HepG2 (cell line): ENCODE data around the gene DIPK1B. TPM values are rescaled to one million over a fixed set of nuclear protein-coding genes. Genes with fewer than 3 reads are reported as not detected.

ENCODE experiments used
- ATAC-seq: fragments of 200-7000 bp; cut with Tn5 transposase; 3 replicates; pipeline ENCODE4 v1.9.1; 2020; ENCODE audit warnings: mild to moderate bottlenecking, moderate library complexity
- BruUV-seq: library from RNA; stranded (reverse); fragments of 400-500 nt; replicated peaks from 2 replicates; lab custom pipeline; 2021; lab: Mats Ljungman, UMichigan
- CTCF ChIA-PET: fragments of 300-600 bp; formaldehyde crosslinking; extraction: SDS; loops from one replicate; lab custom pipeline; 2021; ENCODE audit warnings: low total read pairs, inconsistent platforms, low intra/inter-chr PET ratio; lab: Yijun Ruan, JAX
- POLR2A ChIA-PET: fragments of 350-600 bp; sonication (Branson Sonifier 250); formaldehyde crosslinking; loops from one replicate; lab custom pipeline; 2020; ENCODE audit warnings: antibody characterized with exemption, inconsistent platforms; lab: Yijun Ruan, JAX
- DNase-seq: peaks from one replicate; pipeline ENCODE4 v3.0.0-alpha.2; 2015; ENCODE audit warnings: low spot score
- FAIRE-seq: peaks from 3 replicates; lab custom pipeline; 2011; peaks lifted over from hg19 to GRCh38; lab: Jason Lieb, UNC
- H2AFZ ChIP-seq: one replicate; pipeline ENCODE4 v1.6.1; 2011; ENCODE audit warnings: low read length, inconsistent platforms
- H3K27ac ChIP-seq: fragments of 300-600 bp; 3 replicates; pipeline ENCODE4 v1.8.0; 2011; ENCODE audit warnings: mixed run types, mild to moderate bottlenecking, mixed read lengths, low read length, inconsistent platforms; ENCODE audit not compliant: insufficient read depth; ENCODE audit errors: extremely low read length
- H3K27me3 ChIP-seq, 2 experiments: fragments of 200-600 bp in 1 of 2; 2 replicates in 1 of 2; 3 replicates in 1 of 2; pipeline versions ENCODE4 v1.6.0 to v1.8.0; 2011; ENCODE audit warnings: low read length in 2 of 2, mild to moderate bottlenecking in 2 of 2, moderate library complexity in 2 of 2, inconsistent platforms in 1 of 2; ENCODE audit not compliant: insufficient read depth in 2 of 2, control insufficient read depth in 1 of 2
- H3K36me3 ChIP-seq, 2 experiments: fragments of 200-600 bp in 1 of 2; replicated peaks in 1 of 2; 2 replicates in 1 of 2; 3 replicates in 1 of 2; pipeline versions ENCODE4 v1.5.1 to v1.8.0; 2011; ENCODE audit warnings: low read length in 2 of 2, inconsistent platforms in 1 of 2; ENCODE audit not compliant: insufficient read depth in 2 of 2, control insufficient read depth in 1 of 2
- H3K4me1 ChIP-seq: 2 replicates; pipeline ENCODE4 v1.5.1; 2012; ENCODE audit warnings: low read length, inconsistent platforms; ENCODE audit not compliant: insufficient read depth
- H3K4me2 ChIP-seq: 2 replicates; pipeline ENCODE4 v1.6.0; 2011; ENCODE audit warnings: low read depth, low read length, inconsistent platforms
- H3K4me3 ChIP-seq, 3 experiments: fragments of 200-600 bp in 1 of 3; sonication (generic), shearing (Covaris generic) in 1 of 3; replicated peaks in 1 of 3; 2 replicates each; pipeline ENCODE4 v1.5.1; 2011 to 2016; ENCODE audit warnings: low read length in 3 of 3, inconsistent platforms in 2 of 3, low read depth in 2 of 3, mild to moderate bottlenecking in 2 of 3, control low read depth in 1 of 3, mixed read lengths in 1 of 3; ENCODE audit not compliant: insufficient read depth in 1 of 3
- H3K79me2 ChIP-seq: one replicate; pipeline ENCODE4 v1.6.1; 2011; ENCODE audit warnings: low read length, inconsistent platforms; ENCODE audit not compliant: insufficient read depth
- H3K9ac ChIP-seq: 2 replicates; pipeline ENCODE4 v1.6.0; 2011; ENCODE audit warnings: mild to moderate bottlenecking, low read depth, low read length, inconsistent platforms; ENCODE audit not compliant: insufficient read depth
- H3K9me3 ChIP-seq: 2 replicates; pipeline ENCODE4 v1.5.1; 2012; ENCODE audit warnings: mild to moderate bottlenecking, low read length
- H4K20me1 ChIP-seq: 2 replicates; pipeline ENCODE4 v1.6.0; 2011; ENCODE audit warnings: inconsistent platforms, mild to moderate bottlenecking, low read length, moderate library complexity; ENCODE audit not compliant: insufficient read depth
- BRF2 ChIP-seq: sonication (generic); formaldehyde crosslinking; IDR thresholded peaks from 2 replicates; pipeline ENCODE4 v1.8.1; 2022; ENCODE audit warnings: mild to moderate bottlenecking, missing genetic modification reagents
- HNRNPUL1 ChIP-seq: fragments of 200-400 bp; formaldehyde crosslinking; IDR thresholded peaks from 2 replicates; pipeline ENCODE4 v1.6.1; 2017; ENCODE audit warnings: low read depth, mild to moderate bottlenecking, low read length, moderate library complexity
- IKZF1 ChIP-seq: fragments of 450-650 bp; IDR thresholded peaks from 2 replicates; pipeline ENCODE4 v1.7.1; 2016
- ISL2 ChIP-seq: sonication (generic); formaldehyde crosslinking; IDR thresholded peaks from 2 replicates; pipeline ENCODE4 v1.5.0; 2020; ENCODE audit warnings: missing genetic modification reagents
- KAT7 ChIP-seq: IDR thresholded peaks from 2 replicates; pipeline ENCODE4 v1.6.1; 2018; ENCODE audit warnings: borderline replicate concordance, missing compliant biosample characterization
- PAX8 ChIP-seq: sonication (generic); formaldehyde crosslinking; IDR thresholded peaks from 2 replicates; pipeline ENCODE4 v1.8.0; 2022; ENCODE audit warnings: mild to moderate bottlenecking, missing genetic modification reagents, borderline replicate concordance
- SP2 ChIP-seq: sonication (generic); formaldehyde crosslinking; IDR thresholded peaks from 2 replicates; pipeline ENCODE4 v1.5.1; 2020; ENCODE audit warnings: mild to moderate bottlenecking, missing genetic modification reagents
- ZNF143 ChIP-seq: sonication (generic); formaldehyde crosslinking; IDR thresholded peaks from 2 replicates; pipeline ENCODE4 v1.4.0; 2020; ENCODE audit warnings: missing genetic modification reagents
- ZNF253 ChIP-seq: sonication (generic); formaldehyde crosslinking; IDR thresholded peaks from 2 replicates; pipeline ENCODE4 v1.8.0; 2022; ENCODE audit warnings: mild to moderate bottlenecking, missing genetic modification reagents, borderline replicate concordance
- ZNF382 ChIP-seq: sonication (generic); formaldehyde crosslinking; IDR thresholded peaks from 2 replicates; pipeline ENCODE4 v1.5.0; 2020; ENCODE audit warnings: missing genetic modification reagents, mild to moderate bottlenecking, borderline replicate concordance
- ZNF614 ChIP-seq: IDR thresholded peaks from 2 replicates; pipeline ENCODE4 v1.6.1; 2018; ENCODE audit warnings: missing biosample characterization, missing genetic modification reagents, inconsistent platforms, borderline replicate concordance
- ZNF772 ChIP-seq: sonication (generic); formaldehyde crosslinking; IDR thresholded peaks from 2 replicates; pipeline ENCODE4 v1.5.0; 2020; ENCODE audit warnings: mild to moderate bottlenecking, missing genetic modification reagents
- ZSCAN21 ChIP-seq: sonication (generic); formaldehyde crosslinking; IDR thresholded peaks from 2 replicates; pipeline ENCODE4 v1.8.0; 2022; ENCODE audit warnings: mild to moderate bottlenecking, missing genetic modification reagents, moderate library complexity, borderline replicate concordance
- WGBS: methylation state at CpG from one replicate; pipeline ENCODE4 v1.1.6; 2017; ENCODE audit warnings: low lambda C conversion rate; 5-methylcytosine and 5-hydroxymethylcytosine counted together
- in situ Hi-C: cut with HindIII; loops from 2 replicates; pipeline ENCODE4 v1.10.0; 2017; ENCODE audit warnings: low pct_unique_long_range_greater_than_20kb; ENCODE audit not compliant: extremely low pct_ligation_motif_present
- intact Hi-C: fragments of 100-400 bp; cut with micrococcal nuclease; formaldehyde crosslinking; loops from one replicate; pipeline ENCODE4 v1.10.0; 2022; ENCODE audit not compliant: unreplicated experiment
- polyA plus RNA-seq, 8 experiments: library from polyadenylated mRNA; depleted of rRNA in 3 of 8; stranded (reverse) in 7 of 8; unstranded in 1 of 8; fragments of >200 nt; fragmentation: Illumina TruSeq in 4 of 8; extraction: Trizol in 4 of 8; gene quantifications; 2 replicates each; pipeline versions ENCODE4 v1.2.1 to v1.2.3, GENCODE V29; 2011 to 2016; ENCODE audit warnings: low read depth in 4 of 8, missing spikeins in 1 of 8, mixed read lengths in 1 of 8; ENCODE audit not compliant: insufficient read depth in 1 of 8
- total RNA-seq, 5 experiments: library from RNA; depleted of rRNA; stranded (reverse); fragments of >200 nt; fragmentation: Illumina TruSeq; extraction: Trizol; gene quantifications; 2 replicates each; pipeline ENCODE4 v1.2.3, GENCODE V29; 2016; ENCODE audit warnings: low read depth in 1 of 5

DIPK1B gene
- total and polyA plus RNA-seq, 2 of the 13 experiments (the other 11 are each of a cell fraction or from before 2014, with no cell fraction given) = 0.18 to 3.9 TPM

- peaks cover 19% of the 10 kb centered on the region for H3K4me1 ChIP-seq
- CTCF ChIA-PET = interaction anchor here (0.6 kb wide), 1 partner anchor 23 kb away, joined by 3 read pairs; no protein-coding TSS in a partner anchor
- H3K4me2 ChIP-seq = no peak overlapping the region
- H3K27me3 ChIP-seq = peaks cover 14 to 56% of the 10 kb centered on the region in 2 experiments; a peak in 4 of 5 replicates
- DNase-seq (no peak), ATAC-seq (no peak)
- no peaks in the 10 kb centered on the region for H3K36me3 ChIP-seq
- no peak overlapping the region for H3K9ac ChIP-seq
- H3K27ac ChIP-seq = no peak overlapping the region
- no peak overlapping the region for H2AFZ ChIP-seq
- no TSS peak for BruUV-seq
- H3K79me2 ChIP-seq = no peaks in the 10 kb centered on the region
- WGBS = 51% methylated on average over 4 of the region's 7 CpGs
- TF ChIP-seq HNRNPUL1 = no peak
- TF ChIP-seq PAX8 (CRISPR knock-in tag) = no peak
- TF ChIP-seq ZNF614 (CRISPR knock-in tag) = no peak
- TF ChIP-seq ISL2 (CRISPR knock-in tag) = no peak
- no peak for TF ChIP-seq IKZF1
- TF ChIP-seq KAT7 = no peak
- no peak for TF ChIP-seq SP2 (CRISPR knock-in tag)
- no peak for TF ChIP-seq ZNF382
- TF ChIP-seq BRF2 (CRISPR knock-in tag) = no peak
- no peak for TF ChIP-seq ZNF772 (CRISPR knock-in tag)
- TF ChIP-seq ZNF143 (CRISPR knock-in tag) = no peak
- TF ChIP-seq ZSCAN21 (CRISPR knock-in tag) = no peak
- TF ChIP-seq ZNF253 (CRISPR knock-in tag) = no peak
- TF ChIP-seq, all 625 proteins: peak for 0
- POLR2A ChIA-PET = no interaction called here
- in situ Hi-C loops = no loop called here
- no peaks in the 10 kb centered on the region for H4K20me1 ChIP-seq
- intact Hi-C loops = no loop called here
- FAIRE-seq = no peak
- no peaks in the 10 kb centered on the region for H3K9me3 ChIP-seq
- no peak overlapping the region for H3K4me3 ChIP-seq
Observed at GRCh38 chr9:136705564-136705963, 6.8 kb upstream of the DIPK1B start.
